H1 (cell line): ENCODE measurements around the gene USP38. TPM values are rescaled to one million over a fixed set of nuclear protein-coding genes. Genes with fewer than 3 reads are reported as not detected.
A peak's percentile ranks its signal among the peaks of the same experiment; 100 is the strongest.

Experiments used
- CTCF ChIA-PET: fragments of 300-600 bp; sonication (Branson Sonifier 250); formaldehyde crosslinking; loops from one replicate; lab custom pipeline; 2021; ENCODE audit not compliant: partially characterized antibody; lab: Charles Lee
- POLR2A ChIA-PET: fragments of 300-600 bp; sonication (Branson Sonifier 250); formaldehyde crosslinking; loops from one replicate; lab custom pipeline; 2021; ENCODE audit warnings: inconsistent platforms; ENCODE audit not compliant: partially characterized antibody; lab: Charles Lee
- DNase-seq, 2 experiments: peaks; one replicate each; pipeline versions ENCODE4 v3.0.0 to v3.0.0-alpha.2; 2010 to 2022; ENCODE audit warnings: low spot score in 2 of 2, low read depth in 1 of 2, mixed read lengths in 1 of 2
- FAIRE-seq: peaks from 2 replicates; lab custom pipeline; 2011; peaks lifted over from hg19 to GRCh38; lab: Jason Lieb, UNC
- H2AFZ ChIP-seq: 2 replicates; pipeline ENCODE4 v1.8.1; 2012; ENCODE audit warnings: low read length, inconsistent platforms
- H2AK5ac ChIP-seq: 2 replicates; pipeline ENCODE4 v1.6.1; 2013; ENCODE audit warnings: low read depth, low read length
- H2BK120ac ChIP-seq: replicated peaks from 2 replicates; pipeline ENCODE3; 2013; ENCODE audit warnings: low read depth, low read length, inconsistent platforms
- H2BK12ac ChIP-seq: 2 replicates; pipeline ENCODE4 v1.6.1; 2013; ENCODE audit warnings: low read depth, low read length
- H2BK15ac ChIP-seq: 2 replicates; pipeline ENCODE4 v1.6.1; 2013; ENCODE audit warnings: low read length
- H2BK20ac ChIP-seq: 2 replicates; pipeline ENCODE4 v1.6.1; 2013; ENCODE audit warnings: low read length
- H2BK5ac ChIP-seq: 2 replicates; pipeline ENCODE4 v1.6.1; 2013; ENCODE audit warnings: low read depth, low read length
- H3K14ac ChIP-seq: 2 replicates; pipeline ENCODE4 v1.6.1; 2013; ENCODE audit warnings: inconsistent platforms; ENCODE audit not compliant: insufficient read length
- H3K18ac ChIP-seq: 2 replicates; pipeline ENCODE4 v1.6.1; 2013; ENCODE audit warnings: low read length; ENCODE audit errors: extremely low read depth
- H3K23ac ChIP-seq: 2 replicates; pipeline ENCODE4 v1.6.1; 2013; ENCODE audit warnings: inconsistent platforms; ENCODE audit not compliant: insufficient read length
- H3K23me2 ChIP-seq: 2 replicates; pipeline ENCODE4 v1.6.1; 2013; ENCODE audit warnings: low read depth, low read length
- H3K27ac ChIP-seq: 2 replicates; pipeline ENCODE4 v1.6.1; 2011; ENCODE audit warnings: low read depth, low read length, inconsistent platforms
- H3K27me3 ChIP-seq, 4 experiments: replicated peaks in 1 of 4; 1 replicate in 1 of 4; 2 replicates in 3 of 4; pipeline versions ENCODE4 v1.6.1 to v1.8.1; 2011 to 2013; ENCODE audit warnings: low read length in 3 of 4, mild to moderate bottlenecking in 3 of 4, inconsistent platforms in 2 of 4, mixed read lengths in 2 of 4, moderate library complexity in 1 of 4; ENCODE audit not compliant: control insufficient read depth in 3 of 4, insufficient read depth in 3 of 4; ENCODE audit errors: extremely low read depth in 1 of 4
- H3K36me3 ChIP-seq, 4 experiments: 2 replicates each; pipeline versions ENCODE4 v1.6.1 to v1.8.1; 2011 to 2013; ENCODE audit warnings: mild to moderate bottlenecking in 4 of 4, low read length in 3 of 4, moderate library complexity in 2 of 4, control low read depth in 1 of 4, inconsistent platforms in 1 of 4; ENCODE audit not compliant: insufficient read depth in 4 of 4, control insufficient read depth in 2 of 4
- H3K4ac ChIP-seq: replicated peaks from 2 replicates; pipeline ENCODE3; 2013; ENCODE audit warnings: low read length, low read depth, mixed read lengths, inconsistent platforms; ENCODE audit not compliant: insufficient read length
- H3K4me1 ChIP-seq, 4 experiments: replicated peaks in 1 of 4; 1 replicate in 1 of 4; 2 replicates in 3 of 4; pipeline versions ENCODE4 v1.6.1 to v1.8.1; 2011 to 2013; ENCODE audit warnings: low read length in 3 of 4, inconsistent platforms in 2 of 4, mixed read lengths in 1 of 4; ENCODE audit not compliant: insufficient read depth in 4 of 4, control insufficient read depth in 3 of 4
- H3K4me2 ChIP-seq, 2 experiments: 2 replicates each; pipeline versions ENCODE4 v1.6.1 to v1.8.1; 2011 to 2013; ENCODE audit warnings: low read depth in 2 of 2, low read length in 2 of 2, control low read depth in 1 of 2, inconsistent platforms in 1 of 2, mild to moderate bottlenecking in 1 of 2; ENCODE audit not compliant: insufficient read depth in 1 of 2
- H3K4me3 ChIP-seq, 4 experiments: fragments of 200-600, 300-600 bp in 1 of 4; sonication (generic), shearing (Covaris generic), sonication (Bioruptor Twin) in 1 of 4; 2 replicates each; pipeline versions ENCODE4 v1.5.1 to v1.8.1; 2011 to 2016; ENCODE audit warnings: low read length in 4 of 4, low read depth in 3 of 4, control low read depth in 2 of 4, inconsistent platforms in 2 of 4, mild to moderate bottlenecking in 2 of 4, mixed read lengths in 1 of 4, moderate library complexity in 1 of 4; ENCODE audit not compliant: insufficient read depth in 2 of 4; ENCODE audit errors: extremely low read depth in 1 of 4
- H3K56ac ChIP-seq: replicated peaks from 2 replicates; pipeline ENCODE3; 2013; ENCODE audit warnings: low read depth, mild to moderate bottlenecking, mixed read lengths, low read length, inconsistent platforms; ENCODE audit not compliant: insufficient read length
- H3K79me1 ChIP-seq: 2 replicates; pipeline ENCODE4 v1.6.1; 2013; ENCODE audit warnings: low read depth, low read length, control low read depth
- H3K79me2 ChIP-seq, 2 experiments: 2 replicates each; pipeline versions ENCODE4 v1.6.1 to v1.8.1; 2012 to 2013; ENCODE audit warnings: low read length in 2 of 2, mild to moderate bottlenecking in 2 of 2, inconsistent platforms in 1 of 2; ENCODE audit not compliant: insufficient read depth in 2 of 2, control insufficient read depth in 1 of 2
- H3K9ac ChIP-seq, 4 experiments: replicated peaks in 1 of 4; 1 replicate in 1 of 4; 2 replicates in 3 of 4; pipeline versions ENCODE4 v1.6.1 to v1.8.1; 2011 to 2013; ENCODE audit warnings: low read depth in 3 of 4, low read length in 3 of 4, control low read depth in 2 of 4, mild to moderate bottlenecking in 2 of 4, moderate library complexity in 2 of 4, inconsistent platforms in 1 of 4; ENCODE audit errors: extremely low read depth in 1 of 4
- H3K9me3 ChIP-seq, 2 experiments: 2 replicates each; pipeline versions ENCODE4 v1.6.1 to v1.8.1; 2012 to 2013; ENCODE audit warnings: mild to moderate bottlenecking in 2 of 2, moderate library complexity in 2 of 2, control low read depth in 1 of 2, inconsistent platforms in 1 of 2, low read depth in 1 of 2, low read length in 1 of 2, mixed read lengths in 1 of 2; ENCODE audit not compliant: insufficient read depth in 2 of 2
- H4K20me1 ChIP-seq, 2 experiments: replicated peaks in 1 of 2; 2 replicates each; pipeline versions ENCODE3 to v1.8.1; 2011 to 2013; ENCODE audit warnings: inconsistent platforms in 2 of 2, low read length in 2 of 2, mild to moderate bottlenecking in 1 of 2; ENCODE audit not compliant: insufficient read depth in 2 of 2, control insufficient read depth in 1 of 2
- H4K5ac ChIP-seq: 2 replicates; pipeline ENCODE4 v1.6.1; 2013; ENCODE audit warnings: low read length, low read depth, mixed read lengths, inconsistent platforms; ENCODE audit not compliant: insufficient read length
- H4K8ac ChIP-seq: 2 replicates; pipeline ENCODE4 v1.8.0; 2013; ENCODE audit warnings: mild to moderate bottlenecking, moderate library complexity, low read length, inconsistent platforms; ENCODE audit not compliant: insufficient read depth; ENCODE audit errors: extremely low read depth
- H4K91ac ChIP-seq: replicated peaks from 2 replicates; pipeline ENCODE3; 2013; ENCODE audit warnings: low read length, mixed read lengths, inconsistent platforms; ENCODE audit not compliant: insufficient read length
- EGR1 ChIP-seq: IDR thresholded peaks from 2 replicates; pipeline ENCODE4 v1.6.1; 2011; ENCODE audit warnings: low read depth, low read length, borderline replicate concordance
- JUN ChIP-seq: IDR thresholded peaks from 2 replicates; pipeline ENCODE4 v1.6.1; 2011; ENCODE audit warnings: low read depth, mild to moderate bottlenecking, improper control_type of control experiment, low read length
- JUND ChIP-seq: IDR thresholded peaks from 2 replicates; pipeline ENCODE4 v1.6.1; 2011; ENCODE audit warnings: mild to moderate bottlenecking, improper control_type of control experiment, low read length
- KDM4A ChIP-seq: IDR thresholded peaks from one replicate; pipeline ENCODE4 v1.7.1; 2012; ENCODE audit warnings: low read depth, mild to moderate bottlenecking, moderate library complexity, low read length, inconsistent platforms; ENCODE audit not compliant: severe bottlenecking
- KDM5A ChIP-seq: fragments of 200-600 bp; IDR thresholded peaks from 2 replicates; pipeline ENCODE4 v1.7.1; 2012; ENCODE audit warnings: mild to moderate bottlenecking, low read length, inconsistent platforms, mixed read lengths
- POLR2A ChIP-seq, 2 experiments: IDR thresholded peaks; 1 replicate in 1 of 2; 2 replicates in 1 of 2; pipeline ENCODE4 v1.6.1; 2011; ENCODE audit warnings: low read depth in 2 of 2, low read length in 2 of 2, mild to moderate bottlenecking in 2 of 2; ENCODE audit errors: control extremely low read depth in 1 of 2
- SAP30 ChIP-seq: fragments of 300-600 bp; sonication (generic); IDR thresholded peaks from 2 replicates; pipeline ENCODE4 v1.7.1; 2012; ENCODE audit warnings: low read length, moderate library complexity, mild to moderate bottlenecking, inconsistent platforms; ENCODE audit not compliant: insufficient read depth, insufficient replicate concordance
- SP4 ChIP-seq: IDR thresholded peaks from 2 replicates; pipeline ENCODE4 v1.6.1; 2012; ENCODE audit warnings: low read length, inconsistent platforms
- SUZ12 ChIP-seq: fragments of 200-600 bp; sonication (generic); IDR thresholded peaks from 2 replicates; pipeline ENCODE4 v1.6.1; 2012; ENCODE audit warnings: mild to moderate bottlenecking, inconsistent platforms, low read length, moderate library complexity, mixed read lengths
- TAF1 ChIP-seq: IDR thresholded peaks from 2 replicates; pipeline ENCODE4 v1.6.1; 2011; ENCODE audit warnings: mild to moderate bottlenecking, low read depth, low read length
- WGBS, 2 experiments: shearing (Covaris generic) in 1 of 2; methylation state at CpG; one replicate each; pipeline versions ENCODE4 v1.1.6 to v1.1.7; 2013 to 2015; ENCODE audit warnings: low lambda C conversion rate in 2 of 2, mixed read lengths in 2 of 2, inconsistent platforms in 1 of 2, low coverage in 1 of 2, missing lambda C conversion rate in 1 of 2; ENCODE audit not compliant: insufficient replicate concordance in 2 of 2, insufficient coverage in 1 of 2, insufficient read length in 1 of 2; ENCODE audit errors: extremely low coverage in 1 of 2, missing lambda C conversion rate in 1 of 2; 5-methylcytosine and 5-hydroxymethylcytosine counted together
- polyA plus RNA-seq, 7 experiments: library from polyadenylated mRNA; depleted of rRNA in 3 of 7; stranded (reverse) in 5 of 7; unstranded in 2 of 7; fragments of >200 nt in 5 of 7; fragments of 200-250 nt in 2 of 7; gene quantifications; 1 replicate in 5 of 7; 2 replicates in 1 of 7; 4 replicates in 1 of 7; pipeline versions ENCODE4 v1.2.1 to v1.2.3, GENCODE V29; 2011 to 2013; ENCODE audit warnings: missing spikeins in 2 of 7, mixed read lengths in 2 of 7
- total RNA-seq: library from RNA; stranded (reverse); fragmentation: NEBNext Ultra II Directional; extraction: Animal tissue kit (Norgen Biotek cat#: 25700); gene quantifications from 2 replicates; pipeline ENCODE4 v1.2.1, GENCODE V29; 2021
- TF ChIP-seq, protein P1 (sequence below): IDR thresholded peaks from 2 replicates; pipeline ENCODE4 v1.6.1; 2011; ENCODE audit warnings: low read depth, mild to moderate bottlenecking, low read length; ENCODE audit not compliant: insufficient read depth
- TF ChIP-seq, protein P2 (sequence below), 3 experiments: IDR thresholded peaks; 1 replicate in 2 of 3; 2 replicates in 1 of 3; pipeline versions ENCODE4 v1.5.1 to v1.6.1; 2011; ENCODE audit warnings: low read length in 3 of 3, mild to moderate bottlenecking in 3 of 3, inconsistent platforms in 2 of 3, low read depth in 1 of 3, moderate library complexity in 1 of 3; ENCODE audit not compliant: insufficient read depth in 1 of 3; ENCODE audit errors: control extremely low read depth in 1 of 3

The USP38 gene
- total and polyA plus RNA-seq, 2 of the 8 experiments (the other 6 are each of a cell fraction or from before 2014, with no cell fraction given), result 3.2 to 10.5 TPM

DNA sequence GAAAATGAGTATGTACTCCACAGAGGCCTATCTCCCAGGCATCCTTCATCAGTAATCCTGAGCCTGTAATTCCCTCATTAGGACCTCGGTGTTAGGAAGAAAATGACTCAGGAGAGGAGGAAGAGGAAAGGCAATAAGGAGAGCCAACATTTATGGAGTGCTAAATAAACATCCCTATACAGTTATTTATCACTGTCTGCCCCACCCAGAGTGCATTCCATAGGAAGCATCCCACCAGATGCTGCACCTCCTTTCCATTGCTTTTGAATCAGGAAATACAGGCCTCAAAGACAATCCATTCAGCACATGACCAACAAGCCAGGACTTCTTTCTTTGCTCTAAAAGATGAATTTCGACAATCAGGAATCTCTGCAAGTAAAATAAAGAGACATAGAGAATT, 47.6 kb downstream of the USP38 start:
- H2BK20ac ChIP-seq, result no peak overlapping the region
- no peaks in the 10 kb centered on the region for H3K27me3 ChIP-seq
- H3K23me2 ChIP-seq, result no peaks in the 10 kb centered on the region
- no peak overlapping the region for H2BK12ac ChIP-seq
- no peak overlapping the region for H4K8ac ChIP-seq
- H2BK15ac ChIP-seq, result no peak overlapping the region
- no peaks in the 10 kb centered on the region for H3K79me2 ChIP-seq
- no peak overlapping the region for H3K9ac ChIP-seq
- H3K9me3 ChIP-seq, result no peaks in the 10 kb centered on the region
- no peak overlapping the region for H2AK5ac ChIP-seq
- no peak overlapping the region for H3K4ac ChIP-seq
- no peak overlapping the region for H2BK5ac ChIP-seq
- no peak overlapping the region; the same call in 1 of the 2 replicates for H3K27ac ChIP-seq
- H3K36me3 ChIP-seq, result no peaks in the 10 kb centered on the region
- no peak overlapping the region for H3K4me2 ChIP-seq
- no peak overlapping the region for H2BK120ac ChIP-seq
- H3K14ac ChIP-seq, result no peak overlapping the region
- H3K56ac ChIP-seq, result no peak overlapping the region
- no peak for FAIRE-seq
- H3K4me3 ChIP-seq, result no peak overlapping the region
- WGBS, 2 experiments, result 60% methylated on average over 2 of the region's 2 CpGs; no CpG with 5 or more reads in 1 of the 2 experiments
- H2AFZ ChIP-seq, result peak overlapping the region; percentile 77; the same call in 1 of the 2 replicates
- ChIA-PET CTCF (no interaction called here), POLR2A (no interaction called here)
- no peak overlapping the region for H4K91ac ChIP-seq
- no peaks in the 10 kb centered on the region for H3K79me1 ChIP-seq
- no peak overlapping the region for H3K18ac ChIP-seq
- H3K4me1 ChIP-seq, result no peaks in the 10 kb centered on the region
- H4K20me1 ChIP-seq, result no peaks in the 10 kb centered on the region
- H3K23ac ChIP-seq, result no peak overlapping the region
- no peak overlapping the region for H4K5ac ChIP-seq
- DNase-seq, result no peak
- TF ChIP-seq JUN (no peak), TAF1 (no peak), SP4 (no peak), SAP30 (no peak), JUND (no peak), KDM4A (no peak), POLR2A (IDR thresholded peaks at IDR 0.05; ENCODE audit: control extremely low read depth in 1 of 2, low read depth in 2 of 2, low read length in 2 of 2) (no peak), KDM5A (no peak), EGR1 (no peak), SUZ12 (no peak)
- TF ChIP-seq, protein P1, sequence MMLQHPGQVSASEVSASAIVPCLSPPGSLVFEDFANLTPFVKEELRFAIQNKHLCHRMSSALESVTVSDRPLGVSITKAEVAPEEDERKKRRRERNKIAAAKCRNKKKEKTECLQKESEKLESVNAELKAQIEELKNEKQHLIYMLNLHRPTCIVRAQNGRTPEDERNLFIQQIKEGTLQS, result no peak
- TF ChIP-seq, protein P2, sequence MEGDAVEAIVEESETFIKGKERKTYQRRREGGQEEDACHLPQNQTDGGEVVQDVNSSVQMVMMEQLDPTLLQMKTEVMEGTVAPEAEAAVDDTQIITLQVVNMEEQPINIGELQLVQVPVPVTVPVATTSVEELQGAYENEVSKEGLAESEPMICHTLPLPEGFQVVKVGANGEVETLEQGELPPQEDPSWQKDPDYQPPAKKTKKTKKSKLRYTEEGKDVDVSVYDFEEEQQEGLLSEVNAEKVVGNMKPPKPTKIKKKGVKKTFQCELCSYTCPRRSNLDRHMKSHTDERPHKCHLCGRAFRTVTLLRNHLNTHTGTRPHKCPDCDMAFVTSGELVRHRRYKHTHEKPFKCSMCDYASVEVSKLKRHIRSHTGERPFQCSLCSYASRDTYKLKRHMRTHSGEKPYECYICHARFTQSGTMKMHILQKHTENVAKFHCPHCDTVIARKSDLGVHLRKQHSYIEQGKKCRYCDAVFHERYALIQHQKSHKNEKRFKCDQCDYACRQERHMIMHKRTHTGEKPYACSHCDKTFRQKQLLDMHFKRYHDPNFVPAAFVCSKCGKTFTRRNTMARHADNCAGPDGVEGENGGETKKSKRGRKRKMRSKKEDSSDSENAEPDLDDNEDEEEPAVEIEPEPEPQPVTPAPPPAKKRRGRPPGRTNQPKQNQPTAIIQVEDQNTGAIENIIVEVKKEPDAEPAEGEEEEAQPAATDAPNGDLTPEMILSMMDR (IDR thresholded peaks at IDR 0.05; ENCODE audit: control extremely low read depth in 1 of 3, insufficient read depth in 1 of 3, low read depth in 1 of 3, low read length in 3 of 3), result no peak
